GM19455 (cell line): Measurements from ENCODE around the gene SUPT7L.
"Not testable (repeated sequence)": the region's sequence is repeated elsewhere in the genome, so short reads cannot be mapped to it uniquely, and the experiment has no call there.

ENCODE experiments used
- ATAC-seq: cut with Tn5 transposase; IDR thresholded peaks from one replicate; pipeline ENCODE4 v1.9.1; 2021; ENCODE audit not compliant: unreplicated experiment

Gene SUPT7L

GRCh38 chr2:27687232-27687631, 23.8 kb upstream of the SUPT7L start:
- no peak for ATAC-seq

DNA sequence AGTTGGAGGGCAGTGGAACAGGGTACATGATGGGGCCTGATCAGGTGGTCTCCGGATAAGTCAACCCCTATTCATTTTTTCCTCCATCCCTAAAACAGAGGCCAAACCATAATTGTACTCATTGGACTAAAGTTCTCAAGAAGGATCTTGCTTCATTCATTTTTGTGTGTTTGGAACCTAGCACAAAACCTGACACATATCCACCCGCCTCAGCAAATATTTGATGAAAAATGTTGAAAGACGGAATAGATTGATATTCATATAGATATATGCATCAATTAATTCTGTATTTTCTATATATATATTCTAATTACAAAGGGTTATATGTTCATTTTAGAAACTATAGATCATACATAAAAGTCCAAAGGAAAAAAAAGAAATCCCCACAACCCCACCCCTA, 22.2 kb upstream of the SUPT7L start:
- no peak for ATAC-seq

DNA sequence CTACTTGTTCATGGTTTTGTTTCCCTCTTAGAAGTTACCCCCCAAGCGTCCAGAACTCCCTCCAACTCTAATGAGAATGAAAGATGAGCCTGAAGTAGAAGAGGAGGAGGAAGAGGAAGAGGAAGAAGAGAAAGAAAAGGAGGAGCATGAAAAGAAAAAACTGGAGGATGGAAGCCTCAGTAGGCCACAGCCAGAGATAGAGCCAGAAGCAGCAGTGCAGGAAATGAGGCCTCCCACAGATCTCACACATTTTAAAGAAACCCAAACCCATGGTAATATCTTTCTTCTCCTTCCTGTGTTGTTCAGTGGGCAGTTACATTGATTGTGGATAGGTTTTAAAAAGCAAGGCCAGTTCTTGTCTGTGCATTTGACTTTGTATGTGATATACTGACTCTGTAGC, 21.6 kb upstream of the SUPT7L start:
- not testable (repeated sequence) for ATAC-seq

DNA sequence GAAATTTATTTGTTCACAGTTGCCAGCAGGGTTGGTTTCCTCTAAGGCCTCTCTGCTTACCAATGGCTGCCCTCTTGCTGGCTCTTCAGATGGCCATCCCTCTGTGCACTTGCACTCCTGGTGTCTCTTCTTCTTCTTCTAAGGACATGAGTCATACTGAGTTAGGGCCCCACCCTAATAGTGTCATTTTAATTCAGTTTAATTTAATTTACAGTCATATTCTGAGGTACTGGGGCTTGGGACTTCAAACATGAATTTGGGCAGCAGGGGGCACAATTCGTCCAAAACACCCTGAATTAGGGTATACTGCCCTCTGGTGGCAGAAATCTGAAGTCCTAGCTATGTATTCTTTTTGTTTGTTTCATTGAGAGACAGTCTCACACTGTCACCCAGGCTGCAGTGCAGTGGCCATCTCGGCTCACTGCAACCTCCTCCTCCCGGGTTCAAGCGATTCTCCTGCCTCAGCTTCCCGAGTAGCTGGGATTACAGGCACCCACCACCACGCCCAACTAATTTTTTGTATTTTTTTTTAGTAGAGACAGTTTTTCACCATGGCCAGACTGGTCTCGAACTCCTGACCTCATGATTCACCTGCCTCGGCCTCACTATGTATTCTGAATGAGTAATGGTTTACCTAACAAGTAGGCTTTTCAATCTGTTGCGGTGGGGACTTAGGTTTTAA, 20.1 kb upstream of the SUPT7L start:
- no peak for ATAC-seq

DNA sequence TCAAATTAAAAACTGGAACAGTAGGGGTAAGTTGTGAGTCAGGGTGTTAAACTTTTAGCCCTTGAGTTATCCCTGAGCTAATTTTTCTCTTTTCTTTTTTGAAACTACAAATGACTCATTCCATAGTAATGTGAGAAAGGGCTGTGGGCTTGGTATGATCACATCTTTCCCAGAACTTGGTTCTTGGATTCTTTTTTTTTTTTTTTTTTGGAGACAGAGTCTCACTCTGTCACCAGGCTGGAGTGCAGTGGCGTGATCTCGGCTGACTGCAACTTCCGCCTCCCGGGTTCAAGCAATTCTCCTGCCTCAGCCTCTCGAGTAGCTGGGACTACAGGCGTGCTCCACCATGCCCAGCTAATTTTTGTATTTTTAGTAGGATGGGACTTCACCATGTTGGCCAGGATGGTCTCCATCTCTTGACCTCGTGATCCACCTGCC, 18.9 kb upstream of the SUPT7L start:
- not testable (repeated sequence) for ATAC-seq

GRCh38 chr2:27681841-27682240, 18.4 kb upstream of the SUPT7L start:
- no peak for ATAC-seq

- ATAC-seq, result no peak
Measured at GRCh38 chr2:27680571-27680970, 17.2 kb upstream of the SUPT7L start.

DNA sequence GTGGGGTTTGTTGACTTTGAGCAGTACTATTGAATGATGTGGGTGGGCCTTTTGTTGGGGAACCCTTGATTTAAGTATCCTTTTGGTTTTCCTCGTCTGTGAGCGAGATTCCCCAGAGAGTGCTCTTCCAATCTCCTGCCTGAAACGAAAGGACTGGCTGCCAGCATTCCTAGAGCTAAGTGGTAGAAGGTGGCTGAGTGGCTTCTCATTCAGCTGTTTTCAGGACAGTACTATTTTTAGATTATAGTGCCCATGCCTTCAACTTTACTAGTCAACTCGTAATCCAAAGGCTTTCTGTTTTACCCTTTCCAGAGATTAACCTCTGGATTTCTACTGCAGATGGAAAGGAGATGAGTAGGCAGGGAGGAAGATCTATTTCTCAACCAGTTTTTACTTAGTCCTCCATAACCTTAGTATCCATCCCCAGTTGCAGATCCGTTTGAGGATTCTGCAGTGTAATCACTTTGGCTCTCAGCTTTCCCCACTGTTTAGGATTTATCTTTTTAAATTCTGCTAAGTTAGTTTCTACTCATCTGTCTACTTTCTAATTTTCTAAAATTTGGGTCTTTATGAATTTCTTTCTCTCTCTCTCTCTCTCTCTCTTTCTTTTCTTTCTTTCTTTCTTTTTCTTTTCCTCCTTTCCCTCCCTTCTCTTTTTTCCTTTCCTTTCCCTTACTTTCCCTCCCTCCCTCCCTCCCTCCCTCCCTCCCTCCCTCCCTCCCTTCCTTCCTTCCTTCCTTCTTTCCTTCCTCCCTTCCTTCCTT, 9.5 kb upstream of the SUPT7L start:
- ATAC-seq, result no peak

- no peak for ATAC-seq
Measured at GRCh38 chr2:27671235-27671634, 7.8 kb upstream of the SUPT7L start.

- no peak for ATAC-seq
Measured at GRCh38 chr2:27667446-27667845, 4.0 kb upstream of the SUPT7L start.

DNA sequence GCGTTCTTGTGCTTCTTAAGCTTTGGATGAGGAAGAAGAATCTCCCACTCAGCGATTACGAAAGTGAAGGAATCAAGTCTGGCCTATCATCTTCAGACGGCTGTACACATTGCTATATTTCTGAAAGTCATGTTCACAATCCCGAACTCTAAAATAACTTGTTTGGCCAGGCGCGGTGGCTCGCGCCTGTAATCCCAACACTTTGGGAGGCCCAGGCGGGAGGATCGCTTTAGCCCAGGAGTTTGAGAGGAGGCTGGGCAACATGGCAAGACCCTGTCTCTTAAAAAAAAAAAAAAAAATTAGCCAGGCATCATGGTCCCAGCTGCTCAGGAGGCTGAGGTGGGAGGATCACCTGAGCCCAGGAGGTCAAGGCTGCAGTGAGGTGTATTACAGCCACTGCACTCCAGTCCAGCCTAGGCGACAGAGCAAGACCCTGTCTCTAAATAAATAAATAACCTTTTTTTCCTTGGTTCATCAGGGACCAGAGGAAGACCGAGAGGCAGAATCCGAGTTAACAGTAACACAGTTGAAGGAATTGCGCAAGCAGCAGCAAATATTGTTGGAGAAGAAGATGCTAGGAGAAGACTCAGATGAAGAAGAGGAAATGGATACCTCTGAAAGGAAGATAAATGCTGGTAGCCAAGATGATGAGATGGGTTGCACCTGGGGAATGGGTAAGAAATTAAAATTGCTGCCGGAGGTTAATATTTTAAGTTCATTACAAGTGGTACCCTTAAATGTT, 1.4 kb upstream of the SUPT7L start:
- no peak for ATAC-seq

GRCh38 chr2:27664154-27664574, 750 bp upstream of the SUPT7L start:
- no peak for ATAC-seq

DNA sequence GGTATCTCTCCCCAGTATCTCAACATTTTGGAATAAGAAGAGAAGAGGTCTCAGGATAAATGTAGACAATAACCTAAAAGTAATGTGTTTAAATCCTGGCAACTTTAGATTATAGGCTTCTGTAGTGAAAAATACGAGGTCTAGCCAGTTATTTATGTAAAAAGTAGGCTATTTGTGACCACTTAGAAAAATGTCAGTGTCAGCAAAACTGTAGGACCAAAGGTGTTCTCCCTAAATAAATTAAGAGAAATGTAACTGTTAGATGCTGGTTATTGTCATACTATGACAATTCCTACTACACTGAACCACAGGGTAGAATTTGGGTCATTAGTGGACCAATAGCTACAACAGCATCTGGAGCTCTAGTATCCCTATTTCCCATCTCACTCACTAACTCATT, 2.0 kb downstream of the SUPT7L start:
- ATAC-seq, result no peak

- ATAC-seq, result no peak
Measured at GRCh38 chr2:27655155-27655951, 8.1 kb downstream of the SUPT7L start.

- no peak for ATAC-seq
Measured at GRCh38 chr2:27653397-27653796, 10.0 kb downstream of the SUPT7L start.

GRCh38 chr2:27652790-27653189, 10.6 kb downstream of the SUPT7L start:
- no peak for ATAC-seq

DNA sequence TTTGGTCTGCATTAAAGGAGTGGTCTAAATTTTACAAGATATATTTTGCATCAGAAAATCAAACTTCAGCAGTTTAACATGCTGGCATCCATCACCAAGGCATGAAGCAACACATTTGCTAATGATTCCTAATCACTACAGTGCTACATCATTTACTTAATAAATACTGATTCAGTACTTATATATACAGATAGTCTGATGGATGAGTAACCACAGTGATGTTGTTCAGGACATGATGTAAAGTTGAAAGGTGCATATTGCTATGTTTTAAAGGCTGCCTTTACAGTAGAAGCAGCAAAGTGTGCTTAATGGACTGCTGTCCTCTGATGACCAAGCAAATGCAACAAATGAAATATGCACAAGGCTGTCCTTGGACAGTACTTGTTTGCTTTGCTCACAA, 11.1 kb downstream of the SUPT7L start:
- ATAC-seq, result no peak

DNA sequence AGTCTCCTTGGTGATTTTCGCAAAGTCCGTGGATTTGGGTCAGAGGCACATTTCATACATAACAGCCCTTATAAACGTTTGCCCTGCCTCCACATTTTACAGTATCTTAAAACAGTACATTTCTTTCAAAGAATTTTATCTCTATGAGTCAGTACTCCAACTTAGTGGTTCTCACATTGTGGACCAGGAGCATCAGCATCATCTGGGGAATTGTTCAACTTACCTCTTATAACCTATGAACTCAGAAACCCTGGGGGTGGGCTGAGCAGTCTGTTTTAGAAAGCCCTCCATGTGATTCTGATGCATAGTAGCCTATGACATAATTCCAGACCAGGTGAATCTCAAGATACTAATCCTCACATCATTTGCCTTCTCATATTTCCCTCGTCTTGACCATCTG, 12.4 kb downstream of the SUPT7L start:
- no peak for ATAC-seq

GRCh38 chr2:27647737-27648136, 15.7 kb downstream of the SUPT7L start:
- no peak for ATAC-seq

GRCh38 chr2:27647289-27647688, 16.1 kb downstream of the SUPT7L start:
- no peak for ATAC-seq

DNA sequence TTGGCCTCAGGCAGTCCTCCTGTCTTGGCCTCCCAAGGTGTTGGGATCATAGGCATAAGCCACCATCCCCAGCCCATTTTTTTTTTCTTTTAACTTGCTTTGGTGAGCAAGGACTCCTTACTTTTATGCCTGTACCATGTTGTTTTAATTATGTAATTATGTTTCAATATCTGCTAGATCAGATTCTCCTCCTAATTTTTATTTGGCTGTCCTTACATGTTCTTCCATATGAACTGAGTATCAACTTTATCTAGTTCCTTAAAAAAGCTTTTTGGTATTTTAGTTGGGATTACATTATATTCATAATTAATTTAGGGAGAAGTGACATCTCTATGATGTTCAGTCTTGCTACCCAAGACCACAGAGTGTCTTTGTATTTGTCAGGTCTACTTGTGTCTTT, 18.2 kb downstream of the SUPT7L start:
- ATAC-seq, result no peak
